H9 (cell line): Measurements from ENCODE around the gene GSC2. TPM values are rescaled to one million over a fixed set of nuclear protein-coding genes. Genes with fewer than 3 reads are reported as not detected.

Experiments used
- DNase-seq: peaks from one replicate; pipeline ENCODE4 v3.0.0-alpha.2; 2017
- H2AFZ ChIP-seq: one replicate; pipeline ENCODE4 v1.6.1; 2013; ENCODE audit warnings: mild to moderate bottlenecking, low read length, control low read depth, moderate library complexity
- H2AK5ac ChIP-seq: 2 replicates; pipeline ENCODE4 v1.6.1; 2013; ENCODE audit warnings: low read length, control low read depth, mixed read lengths; ENCODE audit not compliant: insufficient read length
- H2BK120ac ChIP-seq: one replicate; pipeline ENCODE4 v1.6.1; 2013; ENCODE audit warnings: low read depth, mild to moderate bottlenecking, low read length, control low read depth, inconsistent platforms; ENCODE audit not compliant: poor library complexity, severe bottlenecking
- H2BK12ac ChIP-seq: 2 replicates; pipeline ENCODE4 v1.6.1; 2013; ENCODE audit warnings: low read length, control low read depth, mixed read lengths, low read depth; ENCODE audit not compliant: insufficient read length
- H2BK15ac ChIP-seq: 2 replicates; pipeline ENCODE4 v1.6.1; 2013; ENCODE audit warnings: low read depth, low read length, control low read depth
- H2BK20ac ChIP-seq: one replicate; pipeline ENCODE4 v1.6.1; 2013; ENCODE audit warnings: low read depth, mild to moderate bottlenecking, low read length, control low read depth, inconsistent platforms; ENCODE audit not compliant: poor library complexity, severe bottlenecking
- H2BK5ac ChIP-seq: 2 replicates; pipeline ENCODE4 v1.6.1; 2013; ENCODE audit warnings: low read length, control low read depth, mixed read lengths; ENCODE audit not compliant: insufficient read length
- H3K14ac ChIP-seq: 2 replicates; pipeline ENCODE4 v1.6.1; 2013; ENCODE audit warnings: low read length, control low read depth; ENCODE audit not compliant: insufficient read depth
- H3K18ac ChIP-seq: 2 replicates; pipeline ENCODE4 v1.6.1; 2013; ENCODE audit warnings: low read depth, mild to moderate bottlenecking, mixed read lengths, low read length, control low read depth; ENCODE audit not compliant: insufficient read length
- H3K23ac ChIP-seq: 2 replicates; pipeline ENCODE4 v1.6.1; 2013; ENCODE audit warnings: low read length, control low read depth, mixed read lengths, low read depth; ENCODE audit not compliant: insufficient read length
- H3K23me2 ChIP-seq: 2 replicates; pipeline ENCODE4 v1.6.1; 2013; ENCODE audit warnings: low read depth, mild to moderate bottlenecking, mixed read lengths, low read length, control low read depth; ENCODE audit not compliant: insufficient read length, poor library complexity, severe bottlenecking
- H3K27ac ChIP-seq: 2 replicates; pipeline ENCODE4 v1.5.1; 2013; ENCODE audit warnings: low read length, control low read depth, mixed read lengths, low read depth; ENCODE audit not compliant: insufficient read length
- H3K27me3 ChIP-seq: 2 replicates; pipeline ENCODE4 v1.6.1; 2013; ENCODE audit warnings: low read length, control low read depth, inconsistent platforms; ENCODE audit not compliant: insufficient read depth
- H3K4ac ChIP-seq: 2 replicates; pipeline ENCODE4 v1.6.1; 2013; ENCODE audit warnings: low read depth, mild to moderate bottlenecking, control low read depth, inconsistent platforms, low read length, moderate library complexity
- H3K4me1 ChIP-seq: 2 replicates; pipeline ENCODE4 v1.6.1; 2013; ENCODE audit warnings: low read length, control low read depth, inconsistent platforms; ENCODE audit not compliant: insufficient read depth
- H3K4me2 ChIP-seq: 2 replicates; pipeline ENCODE4 v1.6.1; 2013; ENCODE audit warnings: low read length, control low read depth, mixed read lengths; ENCODE audit not compliant: insufficient read length, insufficient read depth
- H3K56ac ChIP-seq: 2 replicates; pipeline ENCODE4 v1.6.1; 2013; ENCODE audit warnings: low read depth, mild to moderate bottlenecking, mixed read lengths, low read length, control low read depth; ENCODE audit not compliant: insufficient read length
- H3K79me1 ChIP-seq: 2 replicates; pipeline ENCODE4 v1.6.1; 2013; ENCODE audit warnings: low read depth, mild to moderate bottlenecking, moderate library complexity, low read length, control low read depth, inconsistent platforms; ENCODE audit not compliant: insufficient read depth, poor library complexity, severe bottlenecking
- H3K79me2 ChIP-seq: 2 replicates; pipeline ENCODE4 v1.6.1; 2013; ENCODE audit warnings: low read length, control low read depth, inconsistent platforms; ENCODE audit not compliant: insufficient read depth
- H3K9ac ChIP-seq: 2 replicates; pipeline ENCODE4 v1.6.1; 2013; ENCODE audit warnings: low read length, control low read depth, mixed read lengths; ENCODE audit not compliant: insufficient read length; ENCODE audit errors: extremely low read depth
- H3K9me3 ChIP-seq: one replicate; pipeline ENCODE4 v1.6.1; 2013; ENCODE audit warnings: low read depth, low read length, inconsistent platforms; ENCODE audit not compliant: control insufficient read depth
- H3T11ph ChIP-seq: one replicate; pipeline ENCODE4 v1.6.1; 2013; ENCODE audit warnings: mild to moderate bottlenecking, low read length, control low read depth, inconsistent platforms
- H4K20me1 ChIP-seq: one replicate; pipeline ENCODE4 v1.6.1; 2013; ENCODE audit not compliant: control insufficient read depth, insufficient read length, insufficient read depth
- H4K5ac ChIP-seq: 2 replicates; pipeline ENCODE4 v1.6.1; 2013; ENCODE audit warnings: low read depth, mild to moderate bottlenecking, mixed read lengths, low read length, control low read depth; ENCODE audit not compliant: insufficient read length
- H4K8ac ChIP-seq: replicated peaks from 2 replicates; pipeline ENCODE4 v1.6.1; 2013; ENCODE audit warnings: low read length, control low read depth, mixed read lengths, low read depth; ENCODE audit not compliant: insufficient read length
- H4K91ac ChIP-seq: 2 replicates; pipeline ENCODE4 v1.6.1; 2013; ENCODE audit warnings: low read depth, mild to moderate bottlenecking, moderate library complexity, mixed read lengths, low read length, control low read depth; ENCODE audit not compliant: insufficient read length
- H3K27ac Mint-ChIP-seq, 3 experiments: 2 replicates in 2 of 3; 3 replicates in 1 of 3; pipeline ENCODE4 v1.8.0; 2020 to 2021; ENCODE audit warnings: mixed read lengths in 3 of 3, mild to moderate bottlenecking in 1 of 3, moderate library complexity in 1 of 3
- H3K27me3 Mint-ChIP-seq: 2 replicates; pipeline ENCODE4 v1.8.0; 2021; ENCODE audit warnings: low read depth, mild to moderate bottlenecking, moderate library complexity, mixed read lengths
- H3K36me3 Mint-ChIP-seq, 3 experiments: 2 replicates in 2 of 3; 3 replicates in 1 of 3; pipeline ENCODE4 v1.8.0; 2020 to 2021; ENCODE audit warnings: low read depth in 3 of 3, mixed read lengths in 3 of 3; ENCODE audit not compliant: insufficient read depth in 1 of 3
- H3K4me1 Mint-ChIP-seq, 2 experiments: 2 replicates each; pipeline ENCODE4 v1.8.0; 2020; ENCODE audit warnings: mixed read lengths in 2 of 2
- H3K4me3 Mint-ChIP-seq, 2 experiments: 2 replicates in 1 of 2; 3 replicates in 1 of 2; pipeline ENCODE4 v1.8.0; 2020 to 2021; ENCODE audit warnings: mild to moderate bottlenecking in 2 of 2, mixed read lengths in 2 of 2, moderate library complexity in 1 of 2
- H3K9me3 Mint-ChIP-seq, 2 experiments: 2 replicates in 1 of 2; 3 replicates in 1 of 2; pipeline ENCODE4 v1.8.0; 2020; ENCODE audit warnings: mild to moderate bottlenecking in 2 of 2, mixed read lengths in 2 of 2, moderate library complexity in 1 of 2
- CTCF ChIP-seq: fragments of 200-600 bp; sonication (generic); conservative IDR thresholded peaks from 3 replicates; pipeline ENCODE4 v1.8.0; 2021; ENCODE audit warnings: antibody characterized with exemption, mild to moderate bottlenecking
- WGBS: extraction: QIAGEN DNeasy Blood & Tissue Kit; methylation state at CpG from one replicate; pipeline ENCODE4 v1.1.7; 2013; ENCODE audit warnings: missing lambda C conversion rate, low lambda C conversion rate, mixed read lengths; ENCODE audit not compliant: insufficient read length; ENCODE audit errors: extremely low coverage; 5-methylcytosine and 5-hydroxymethylcytosine counted together
- total RNA-seq: library from RNA; stranded (reverse); gene quantifications from 2 replicates; pipeline ENCODE4 v1.2.1, GENCODE V29; 2021

The GSC2 gene
- total RNA-seq, 1 experiment from 2014 or later: 0.22 TPM

GRCh38 chr22:19142394-19142793 is 7.7 kb downstream of the GSC2 start:
- H3K4me3 Mint-ChIP-seq: peak overlapping the region; percentile 44 to 99; a peak in 3 of 5 replicates

More at GRCh38 chr22:19142394-19142793, 7.7 kb downstream of the GSC2 start:
- Histone ChIP-seq H3K27me3 (peaks cover 3% of the 10 kb centered on the region; the same call in 1 of the 2 replicates), H3K4me2 (no peak overlapping the region), H2BK15ac (no peak overlapping the region), H2BK12ac (no peak overlapping the region), H3K79me2 (peaks cover 3% of the 10 kb centered on the region; the same call in 1 of the 2 replicates), H3K4ac (no peak overlapping the region), H2BK120ac (no peak overlapping the region), H3K4me1 (no peaks in the 10 kb centered on the region), H3K23me2 (peaks cover 6% of the 10 kb centered on the region), H2AK5ac (no peak overlapping the region), H3K79me1 (no peaks in the 10 kb centered on the region), H3K18ac (no peak overlapping the region), H4K8ac (no peak overlapping the region), H2BK5ac (no peak overlapping the region), H4K5ac (no peak overlapping the region), H3K9ac (no peak overlapping the region), H2BK20ac (no peak overlapping the region), H4K20me1 (no peaks in the 10 kb centered on the region), H3K23ac (no peak overlapping the region), H4K91ac (no peak overlapping the region), H3K27ac (no peak overlapping the region), H3K56ac (no peak overlapping the region), H2AFZ (no peak overlapping the region), H3K9me3 (no peaks in the 10 kb centered on the region), H3T11ph (no peak overlapping the region), H3K14ac (no peak overlapping the region)
- Mint-ChIP-seq H3K36me3 (peaks cover 12 to 48% (median 40%) of the 10 kb centered on the region in 3 experiments; a peak in 6 of 7 replicates), H3K27ac (no peak overlapping the region), H3K27me3 (peaks cover 15% of the 10 kb centered on the region), H3K4me1 (peaks cover 13 to 21% of the 10 kb centered on the region in 2 experiments), H3K9me3 (no peaks in the 10 kb centered on the region; a peak in 1 of 5 replicates)
- DNase-seq: no peak
- no CpG with 5 or more reads among the region's 9 CpGs for WGBS
- TF ChIP-seq CTCF: no peak
